ENCODE results near the gene SPP1. TPM values are rescaled to one million over a fixed set of nuclear protein-coding genes. Genes with fewer than 3 reads are reported as not detected.

The SPP1 gene
- total RNA-seq, 4 donors from 2014 or later: 1.9 to 57.0 (median 7.4) TPM

GRCh38 chr4:87970121-87970520 is 5.4 kb upstream of the SPP1 start:
- WGBS, 2 donors: 85 to 87% methylated on average over 2 of the region's 2 CpGs
- no peak for DNase-seq (ENCODE audit: low spot score in 2 of 2)
- no peak for TF ChIP-seq POLR2A (IDR thresholded peaks at IDR 0.05)
- no peak for TF ChIP-seq CTCF (IDR thresholded peaks at IDR 0.05)
- intact Hi-C loops (cut with DNase I; ENCODE audit: low total_unique reads): loop anchor here (10.0 kb wide), 1 partner anchor 115 kb away; no protein-coding TSS in a partner anchor
- no peak overlapping the region for H3K4me3 ChIP-seq (ENCODE audit: low read depth, poor library complexity, severe bottlenecking)

- no peak for TF ChIP-seq POLR2A (IDR thresholded peaks at IDR 0.05)
- no peak for TF ChIP-seq CTCF (IDR thresholded peaks at IDR 0.05)
- intact Hi-C loops (cut with DNase I; ENCODE audit: low total_unique reads): loop anchor here (10.0 kb wide), 1 partner anchor 117 kb away; no protein-coding TSS in a partner anchor
These were observed 3.6 kb upstream of the SPP1 start for GRCh38 chr4:87971866-87972265.

GRCh38 chr4:87973283-87974169 is 2.0 kb upstream of the SPP1 start:
- H3K4me3 ChIP-seq (ENCODE audit: low read depth, poor library complexity, severe bottlenecking): no peak overlapping the region
- 25 to 28% methylated on average over 14 of the region's 14 CpGs for WGBS, 2 donors

More at GRCh38 chr4:87971866-87972265, 3.6 kb upstream of the SPP1 start:
- no peak overlapping the region for H3K4me3 ChIP-seq (ENCODE audit: low read depth, poor library complexity, severe bottlenecking)
- WGBS, 2 donors: 64 to 70% methylated on average over 1 of the region's 1 CpG
- DNase-seq (ENCODE audit: low spot score in 2 of 2): no peak

GRCh38 chr4:87974856-87975462 is 555 bp upstream of the SPP1 start:
- 71 to 78% methylated on average over 6 of the region's 6 CpGs for WGBS, 2 donors
- H3K4me3 ChIP-seq (ENCODE audit: low read depth, poor library complexity, severe bottlenecking): no peak overlapping the region
- no peak for DNase-seq (ENCODE audit: low spot score in 2 of 2)
- intact Hi-C loops (cut with DNase I; ENCODE audit: low total_unique reads): loop anchor here (10.0 kb wide), 1 partner anchor 120 kb away; no protein-coding TSS in a partner anchor
- TF ChIP-seq CTCF (IDR thresholded peaks at IDR 0.05): no peak

More at GRCh38 chr4:87973283-87974169, 2.0 kb upstream of the SPP1 start:
- intact Hi-C loops (cut with DNase I; ENCODE audit: low total_unique reads): loop anchor here (10.0 kb wide), 1 partner anchor 119 kb away; no protein-coding TSS in a partner anchor
- no peak for DNase-seq (ENCODE audit: low spot score in 2 of 2)
- TF ChIP-seq CTCF (IDR thresholded peaks at IDR 0.05): no peak
- TF ChIP-seq POLR2A (IDR thresholded peaks at IDR 0.05): no peak

- no peak overlapping the region for H3K4me3 ChIP-seq (ENCODE audit: low read depth, poor library complexity, severe bottlenecking)
- TF ChIP-seq CTCF (IDR thresholded peaks at IDR 0.05) (no peak), POLR2A (IDR thresholded peaks at IDR 0.05) (no peak)
- DNase-seq (ENCODE audit: low spot score in 2 of 2): no peak
- intact Hi-C loops (cut with DNase I; ENCODE audit: low total_unique reads): loop anchor here (10.0 kb wide), 1 partner anchor 123 kb away; no protein-coding TSS in a partner anchor
- WGBS, 2 donors: 82 to 89% methylated on average over 5 of the region's 5 CpGs
These were observed 2.2 kb downstream of the SPP1 start for GRCh38 chr4:87977521-87978278.
